Fibroblast of skin of right quadriceps (primary cell): ENCODE results near the gene XPOT.

Experiments
- DNase-seq: peaks from one replicate; pipeline ENCODE4 v3.0.0-alpha.2; 2013

XPOT gene

GRCh38 chr12:64419696-64420095 lies 15.5 kb downstream of the XPOT start:
- no peak for DNase-seq

DNA sequence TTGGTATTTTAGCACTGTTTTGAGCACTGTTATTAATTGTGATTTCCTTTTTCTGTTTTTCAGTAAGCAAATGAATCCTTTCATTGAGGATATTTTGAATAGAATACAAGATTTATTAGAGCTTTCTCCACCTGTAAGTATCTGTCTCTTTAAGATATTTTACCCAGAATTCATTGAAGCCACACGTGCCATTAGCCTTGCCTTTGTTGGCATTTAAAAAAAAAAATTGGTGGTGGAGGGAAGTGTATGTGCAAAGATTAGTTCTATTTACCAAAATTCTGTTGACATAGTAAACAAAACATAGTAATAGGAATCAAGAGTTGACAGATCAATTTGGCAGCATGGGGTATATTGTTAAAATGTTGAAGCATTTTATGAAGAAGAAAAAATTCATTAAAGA lies 23.8 kb downstream of the XPOT start:
- no peak for DNase-seq

DNA sequence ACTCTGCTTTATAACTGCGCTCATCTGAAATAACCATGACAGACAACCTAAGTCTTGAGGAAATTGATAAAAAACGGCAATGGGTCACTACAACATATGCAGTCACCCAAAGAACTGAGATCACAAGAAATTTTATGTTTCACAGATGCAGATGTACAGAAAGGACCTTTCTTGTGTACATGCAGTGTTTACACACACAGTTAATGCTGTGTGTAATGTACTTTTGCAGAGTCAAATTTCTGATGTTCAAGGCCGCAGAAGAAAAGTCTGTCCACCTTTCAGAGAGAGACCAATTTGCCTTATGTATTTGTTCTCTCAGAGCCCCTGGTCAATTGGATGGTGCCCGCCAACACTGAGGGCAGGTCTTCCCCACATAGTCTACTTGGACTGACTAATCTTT lies 24.8 kb downstream of the XPOT start:
- DNase-seq: no peak

GRCh38 chr12:64430886-64431285 lies 26.7 kb downstream of the XPOT start:
- no peak for DNase-seq

DNA sequence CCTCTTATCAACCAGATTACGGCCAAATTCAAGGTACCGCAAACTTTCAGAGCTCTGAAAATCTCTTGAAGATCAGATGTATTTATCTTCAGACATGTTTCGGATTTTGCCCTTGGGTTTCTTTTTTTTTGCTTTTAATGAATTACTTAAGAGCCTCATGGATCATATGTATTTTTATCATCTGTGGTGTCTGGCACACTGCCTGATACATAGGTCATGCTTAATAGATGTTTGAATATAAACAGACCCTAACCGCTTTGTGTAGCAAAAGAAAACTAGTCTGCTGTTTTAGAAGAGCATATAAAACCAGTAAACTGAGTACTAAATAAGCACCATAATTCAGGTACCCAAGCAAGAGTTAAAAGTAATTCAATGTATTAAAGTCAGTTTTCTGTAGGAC lies 27.6 kb downstream of the XPOT start:
- DNase-seq: peak; percentile 41

DNA sequence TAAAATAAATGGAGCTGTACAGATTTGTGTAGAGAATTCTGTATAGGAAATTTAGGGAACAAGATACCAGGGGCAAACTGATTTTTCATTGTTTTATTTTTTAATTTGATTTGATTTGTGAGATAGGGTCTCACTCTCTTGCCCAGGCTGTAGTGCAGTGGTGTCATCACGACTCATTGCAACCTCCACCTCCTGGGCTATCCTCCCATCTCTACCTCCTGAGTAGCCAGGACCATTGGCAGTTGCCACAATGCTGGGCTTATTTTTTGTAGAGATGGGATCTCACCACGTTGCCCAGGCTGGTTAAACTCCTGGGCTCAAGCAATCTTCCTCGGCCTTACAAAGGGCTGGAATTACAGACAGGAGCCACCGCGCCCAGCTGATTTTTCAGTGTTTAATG lies 29.7 kb downstream of the XPOT start:
- no peak for DNase-seq

DNA sequence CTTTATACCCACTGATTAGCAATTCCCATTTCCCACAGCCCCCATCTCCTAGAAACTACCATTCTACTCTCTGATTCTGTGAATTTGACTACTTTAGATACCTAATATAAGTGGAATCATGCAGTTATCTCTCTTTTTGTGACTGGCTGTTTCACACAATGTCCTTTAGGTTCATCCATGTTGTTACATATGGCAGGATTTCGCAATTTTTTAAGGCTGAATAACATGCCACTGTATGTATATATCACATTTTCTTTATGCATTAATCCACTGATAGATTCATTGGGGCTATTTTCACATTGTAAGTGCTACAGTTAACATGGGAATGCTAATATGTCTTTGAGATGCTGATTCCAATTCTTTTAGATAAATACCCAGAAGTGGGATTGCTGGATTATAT lies 35.9 kb downstream of the XPOT start:
- DNase-seq: no peak

GRCh38 chr12:64445490-64445889 lies 41.3 kb downstream of the XPOT start:
- no peak for DNase-seq

GRCh38 chr12:64446295-64446694 lies 42.1 kb downstream of the XPOT start:
- DNase-seq: no peak

DNA sequence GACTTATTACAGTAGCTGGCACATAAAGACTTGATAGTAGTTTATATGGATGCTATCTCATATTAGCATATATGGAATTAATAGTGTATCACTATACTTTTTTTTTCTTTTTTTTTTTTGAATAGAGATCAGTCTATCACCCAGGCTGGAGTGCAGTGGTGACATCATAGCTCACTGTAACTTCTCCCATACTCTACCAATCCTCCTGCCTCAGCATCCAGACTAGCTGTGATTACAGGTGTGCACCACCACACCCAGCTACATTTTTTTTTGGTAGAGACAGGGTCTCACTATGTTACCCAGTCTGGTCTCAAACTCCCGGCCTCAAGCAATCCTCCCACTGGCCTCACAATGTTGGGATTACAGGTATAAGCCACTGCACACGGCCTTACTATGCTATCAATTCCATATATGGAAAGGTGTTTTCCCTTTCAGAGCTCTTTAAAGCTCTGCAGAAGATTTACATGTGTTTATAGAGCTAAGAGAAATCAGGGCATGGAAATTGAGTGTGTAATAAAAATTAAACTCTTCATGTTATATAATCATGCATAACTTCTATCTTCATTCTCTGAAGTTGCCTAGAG lies 46.0 kb downstream of the XPOT start:
- DNase-seq: no peak

DNA sequence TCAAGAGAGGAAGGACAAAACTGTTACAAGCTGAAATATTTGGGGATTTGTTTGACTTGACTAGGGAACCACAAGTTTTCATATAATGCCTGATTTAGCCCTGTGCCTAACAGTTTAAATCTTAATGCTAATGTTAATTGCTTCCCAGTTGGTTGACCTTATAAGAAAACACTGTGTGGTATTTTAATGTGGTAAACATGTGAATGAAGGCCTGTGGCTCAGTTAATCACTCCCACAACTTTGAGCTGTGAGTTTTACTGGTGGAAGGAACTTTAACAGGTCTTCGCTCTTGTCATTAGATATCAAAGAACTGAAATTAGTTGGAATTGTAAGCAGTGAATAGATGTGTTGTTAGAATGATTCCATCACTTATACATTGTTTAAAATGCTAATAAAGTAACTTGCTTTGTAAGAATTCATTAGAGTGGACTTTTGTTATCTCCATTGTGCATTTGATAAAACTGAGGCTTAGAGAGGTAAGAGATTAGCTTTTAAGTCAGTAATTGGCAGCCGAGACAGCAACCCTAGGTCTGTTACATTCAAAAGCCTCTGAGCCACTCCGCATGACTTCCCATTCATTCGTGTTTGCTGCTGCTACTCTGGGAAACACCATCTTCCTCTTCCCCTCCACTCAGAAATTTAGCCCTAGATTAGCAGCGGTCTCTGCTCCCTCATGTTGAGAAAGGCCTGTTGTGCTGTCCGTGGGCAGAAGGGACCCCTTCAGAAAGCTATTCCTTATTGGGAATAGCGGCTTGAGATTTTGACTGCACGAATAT lies 46.7 kb downstream of the XPOT start:
- peak; percentile 29 for DNase-seq

- peak; percentile 76 for DNase-seq
Measured at GRCh38 chr12:64451687-64452558, 47.7 kb downstream of the XPOT start, which contains the start of gene TBK1. TBK1 (plus strand) TSS chr12:64452120; CDS start chr12:64455871, 3,751 bp downstream.

GRCh38 chr12:64452559-64453329 lies 48.6 kb downstream of the XPOT start:
- DNase-seq: peak; percentile 82

GRCh38 chr12:64455506-64455905 lies 51.3 kb downstream of the XPOT start:
- no peak for DNase-seq

- DNase-seq: no peak
Measured at GRCh38 chr12:64456119-64456518, 51.9 kb downstream of the XPOT start.

DNA sequence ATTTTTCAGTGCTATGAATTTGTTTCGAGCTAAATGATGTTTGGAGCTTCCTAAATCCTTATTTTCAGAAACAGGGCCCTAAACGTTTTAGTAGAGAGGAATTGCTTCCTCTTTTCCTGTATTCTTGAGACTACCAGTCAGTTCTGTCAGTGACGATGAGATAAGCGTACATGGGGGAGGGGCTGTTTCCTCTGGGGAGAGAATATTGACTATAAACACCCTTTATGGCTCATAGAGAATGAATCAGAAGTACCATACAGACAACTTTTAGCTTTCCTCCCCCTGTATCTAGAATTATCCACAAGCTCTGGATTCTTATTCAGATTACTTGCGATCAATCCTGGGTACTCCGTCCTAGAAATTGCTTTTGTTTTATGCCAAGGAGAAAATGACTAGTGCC lies 52.8 kb downstream of the XPOT start:
- DNase-seq: peak; percentile 62

DNA sequence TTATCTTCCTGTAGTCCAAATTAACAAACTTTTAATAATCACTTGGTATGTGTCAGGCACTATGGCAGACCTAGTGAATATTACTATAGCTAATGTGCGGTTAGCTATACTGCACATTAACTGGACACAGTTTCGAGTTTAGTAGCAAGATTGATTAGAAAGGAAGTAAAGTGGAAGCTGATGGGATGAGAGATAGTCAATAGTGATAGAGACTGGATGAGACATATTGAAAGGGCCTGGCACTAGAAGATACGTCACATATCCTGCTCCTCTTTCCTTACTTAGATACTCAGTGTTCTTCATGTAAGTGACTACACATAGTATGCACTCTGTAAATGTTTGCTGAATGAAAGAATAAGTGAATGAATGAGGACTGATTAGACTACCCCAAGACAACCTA lies 53.3 kb downstream of the XPOT start:
- no peak for DNase-seq

DNA sequence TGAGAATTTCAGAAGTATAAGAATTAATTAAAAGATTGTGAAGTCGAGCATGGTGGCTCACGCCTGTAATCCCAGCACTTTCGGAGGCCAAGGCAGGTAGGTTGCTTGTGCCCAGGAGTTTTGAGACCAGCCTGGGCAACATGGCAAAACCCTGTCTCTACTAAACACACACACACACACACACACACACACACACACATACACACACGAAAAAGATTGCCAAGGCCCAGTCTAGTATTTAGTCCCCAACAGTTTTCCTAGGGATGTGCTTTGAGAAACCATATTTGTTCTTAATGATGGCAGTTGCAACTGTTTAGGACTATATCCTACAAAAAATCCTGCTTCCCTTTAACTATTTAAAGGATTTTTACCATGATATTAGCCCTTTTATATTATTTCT lies 53.7 kb downstream of the XPOT start:
- DNase-seq: no peak

- no peak for DNase-seq
Measured at GRCh38 chr12:64459394-64459891, 55.3 kb downstream of the XPOT start.

DNA sequence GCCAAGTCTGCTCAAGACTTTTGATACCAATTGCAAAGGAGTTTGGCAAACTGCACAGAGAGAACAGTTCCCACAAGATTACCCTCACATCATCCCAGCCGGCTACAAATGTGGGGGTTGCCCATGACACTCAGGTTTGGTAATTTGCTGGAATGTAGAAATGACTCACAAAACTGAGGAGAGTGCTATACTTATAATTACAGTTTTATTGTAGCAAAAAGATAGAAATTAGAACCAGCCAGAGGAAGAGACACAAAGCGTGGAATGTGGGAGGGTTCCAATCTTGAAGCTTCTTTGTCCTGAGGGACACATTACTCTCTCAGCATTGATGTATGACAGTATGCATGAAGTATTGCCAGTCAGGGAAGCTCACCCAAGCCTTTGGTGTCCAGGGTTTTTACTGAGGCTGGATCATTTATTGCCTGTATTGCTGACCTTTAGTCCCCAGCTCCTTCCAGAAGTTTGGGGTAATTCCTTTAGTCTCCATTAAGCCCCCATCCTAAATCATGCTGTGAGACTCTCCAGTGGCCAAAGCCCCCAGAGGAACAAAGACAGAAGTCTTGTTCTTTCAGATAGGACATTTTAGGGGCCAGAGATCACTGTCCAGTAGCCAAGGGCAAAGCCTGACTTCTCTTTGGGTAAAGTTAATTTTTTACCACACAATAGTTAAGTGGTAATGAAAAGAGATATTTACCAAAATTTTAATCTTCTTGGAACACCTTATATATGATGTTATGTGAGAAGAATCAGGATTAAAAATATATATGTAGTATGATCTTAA lies 57.6 kb downstream of the XPOT start:
- peak; percentile 98 for DNase-seq

DNA sequence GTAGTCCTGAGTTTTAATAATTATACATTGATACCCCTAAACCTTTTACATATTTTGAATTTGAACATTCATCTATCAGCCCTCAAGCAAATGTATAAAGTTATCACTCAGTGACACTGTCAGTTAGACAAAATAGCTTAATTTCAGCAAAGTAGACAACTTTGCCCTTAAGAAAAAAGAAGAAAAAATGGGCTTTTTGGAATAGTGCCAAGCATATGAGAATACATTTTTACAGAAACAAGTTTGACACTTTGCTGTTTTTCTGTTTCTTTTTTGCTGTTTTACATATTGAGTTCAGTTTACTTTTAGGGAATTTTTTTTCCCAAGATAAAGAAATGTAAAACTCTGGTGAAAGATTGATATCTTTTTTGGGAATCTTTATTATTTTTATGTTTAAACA lies 62.0 kb downstream of the XPOT start:
- no peak for DNase-seq

DNA sequence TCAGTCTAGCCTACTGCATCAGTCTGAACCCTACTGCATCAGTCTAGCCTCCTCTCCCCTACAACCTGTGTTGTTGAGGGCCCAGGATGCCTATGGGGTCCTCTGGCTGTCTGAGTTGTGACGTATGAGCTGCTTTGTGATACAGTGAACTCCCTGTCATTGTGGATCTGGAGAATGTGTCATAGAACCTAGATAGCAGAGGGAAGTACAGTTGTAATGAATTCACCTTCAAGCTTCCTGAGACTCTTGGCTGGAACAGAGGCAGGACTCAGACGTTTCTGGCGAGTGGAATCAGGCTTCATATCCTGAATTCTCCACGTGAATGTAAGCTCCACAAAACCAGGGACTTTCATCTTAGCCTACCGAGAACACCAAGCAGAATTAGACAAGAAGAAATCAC lies 64.8 kb downstream of the XPOT start:
- no peak for DNase-seq
